HCT116 (cell line): ENCODE data around the gene DHRS7.

Experiments
- YY1 ChIP-seq: IDR thresholded peaks from 2 replicates; pipeline ENCODE4 v1.6.1; 2011; ENCODE audit warnings: low read length, low read depth, moderate library complexity, mild to moderate bottlenecking; ENCODE audit not compliant: insufficient replicate concordance; ENCODE audit errors: extremely low read depth
- TF ChIP-seq, protein P1 (sequence below), 3 experiments: fragments of 200-600 bp in 1 of 3; sonication (generic) in 1 of 3; IDR thresholded peaks in 2 of 3; conservative IDR thresholded peaks in 1 of 3; 2 replicates each; pipeline ENCODE4 v1.5.1; 2012 to 2017; ENCODE audit warnings: low read depth in 2 of 3, low read length in 2 of 3, antibody characterized with exemption in 1 of 3, borderline replicate concordance in 1 of 3, control low read depth in 1 of 3, mild to moderate bottlenecking in 1 of 3, mixed read lengths in 1 of 3, mixed run types in 1 of 3, moderate library complexity in 1 of 3; ENCODE audit not compliant: insufficient read depth in 1 of 3

DNA sequence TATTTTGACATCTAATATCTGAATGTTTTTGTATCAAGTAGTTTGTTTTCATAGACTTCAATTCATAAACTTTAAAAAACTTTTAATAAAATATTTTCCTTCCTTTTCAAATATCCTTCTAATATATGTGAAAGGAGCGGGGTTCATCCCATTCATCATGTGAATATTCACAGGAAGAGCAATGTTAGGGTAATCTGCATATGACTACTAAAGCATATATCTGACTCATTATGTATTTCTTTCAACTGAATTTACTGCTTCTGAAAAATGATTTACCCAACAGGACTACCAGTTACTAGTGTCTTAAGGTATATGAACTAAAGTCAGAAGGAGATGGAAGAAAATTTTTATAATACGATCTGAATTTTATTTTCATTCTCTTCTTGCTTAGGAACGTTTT is 30.5 kb downstream of the DHRS7 start:
- no peak for TF ChIP-seq YY1
- TF ChIP-seq, protein P1, sequence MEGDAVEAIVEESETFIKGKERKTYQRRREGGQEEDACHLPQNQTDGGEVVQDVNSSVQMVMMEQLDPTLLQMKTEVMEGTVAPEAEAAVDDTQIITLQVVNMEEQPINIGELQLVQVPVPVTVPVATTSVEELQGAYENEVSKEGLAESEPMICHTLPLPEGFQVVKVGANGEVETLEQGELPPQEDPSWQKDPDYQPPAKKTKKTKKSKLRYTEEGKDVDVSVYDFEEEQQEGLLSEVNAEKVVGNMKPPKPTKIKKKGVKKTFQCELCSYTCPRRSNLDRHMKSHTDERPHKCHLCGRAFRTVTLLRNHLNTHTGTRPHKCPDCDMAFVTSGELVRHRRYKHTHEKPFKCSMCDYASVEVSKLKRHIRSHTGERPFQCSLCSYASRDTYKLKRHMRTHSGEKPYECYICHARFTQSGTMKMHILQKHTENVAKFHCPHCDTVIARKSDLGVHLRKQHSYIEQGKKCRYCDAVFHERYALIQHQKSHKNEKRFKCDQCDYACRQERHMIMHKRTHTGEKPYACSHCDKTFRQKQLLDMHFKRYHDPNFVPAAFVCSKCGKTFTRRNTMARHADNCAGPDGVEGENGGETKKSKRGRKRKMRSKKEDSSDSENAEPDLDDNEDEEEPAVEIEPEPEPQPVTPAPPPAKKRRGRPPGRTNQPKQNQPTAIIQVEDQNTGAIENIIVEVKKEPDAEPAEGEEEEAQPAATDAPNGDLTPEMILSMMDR (IDR thresholded peaks at IDR 0.05 in 2 of 3, conservative IDR thresholded peaks at IDR 0.05 in 1 of 3; ENCODE audit: borderline replicate concordance in 1 of 3, insufficient read depth in 1 of 3, low read depth in 2 of 3, low read length in 2 of 3): no peak
